ENCODE data around the gene LGI2.
"Not testable (repeated sequence)": the region's sequence is repeated elsewhere in the genome, so short reads cannot be mapped to it uniquely, and the experiment has no call there.

Gene LGI2

GRCh38 chr4:25030277-25031076, at the start of gene LGI2:
Gene LGI2, minus strand, starts transcription at chr4:25030946. Its CDS starts 253 bp downstream, at chr4:25030693.
- peak within 1 kb of the TSS in 3 of 21 experiments; percentile 9 to 66 (median 23) for H3K27ac ChIP-seq
- H3K4me3 ChIP-seq = peak within 1 kb of the TSS; percentile 18 to 47 (median 31)

GRCh38 chr4:25078523-25078922, 47.8 kb upstream of the LGI2 start:
- Histone ChIP-seq H3K4me3 (no peak overlapping the region), H3K27ac (no peak overlapping the region)

- Histone ChIP-seq H3K27ac (no peak overlapping the region), H3K4me3 (no peak overlapping the region)
Observed at GRCh38 chr4:25076625-25077398, 46.1 kb upstream of the LGI2 start.

- Histone ChIP-seq H3K27ac (no peak overlapping the region), H3K4me3 (no peak overlapping the region)
Observed at GRCh38 chr4:25075851-25076250, 45.1 kb upstream of the LGI2 start.

- H3K4me3 ChIP-seq = no peak overlapping the region
- H3K27ac ChIP-seq = no peak overlapping the region
Observed at GRCh38 chr4:25075129-25075528, 44.4 kb upstream of the LGI2 start.

- H3K27ac ChIP-seq = no peak overlapping the region
- no peak overlapping the region for H3K4me3 ChIP-seq
Observed at GRCh38 chr4:25070545-25070944, 39.8 kb upstream of the LGI2 start.

- no peak overlapping the region for H3K4me3 ChIP-seq
- no peak overlapping the region for H3K27ac ChIP-seq
Observed at GRCh38 chr4:25069014-25069413, 38.3 kb upstream of the LGI2 start.

- no peak overlapping the region for H3K4me3 ChIP-seq
- no peak overlapping the region for H3K27ac ChIP-seq
Observed at GRCh38 chr4:25068386-25068785, 37.6 kb upstream of the LGI2 start.

GRCh38 chr4:25065932-25066590, 35.3 kb upstream of the LGI2 start:
- Histone ChIP-seq H3K4me3 (no peak overlapping the region), H3K27ac (no peak overlapping the region)

GRCh38 chr4:25065431-25065858, 34.7 kb upstream of the LGI2 start:
- no peak overlapping the region for H3K4me3 ChIP-seq
- no peak overlapping the region for H3K27ac ChIP-seq

- H3K27ac ChIP-seq, H3K4me3 ChIP-seq: not testable (repeated sequence)
Observed at GRCh38 chr4:25064447-25064846, 33.7 kb upstream of the LGI2 start.

- H3K27ac ChIP-seq = no peak overlapping the region
- H3K4me3 ChIP-seq = no peak overlapping the region
Observed at GRCh38 chr4:25063116-25063515, 32.4 kb upstream of the LGI2 start.

GRCh38 chr4:25062098-25062497, 31.4 kb upstream of the LGI2 start:
- no peak overlapping the region for H3K27ac ChIP-seq
- H3K4me3 ChIP-seq = no peak overlapping the region

- H3K27ac ChIP-seq = no peak overlapping the region
- no peak overlapping the region for H3K4me3 ChIP-seq
Observed at GRCh38 chr4:25061602-25062001, 30.9 kb upstream of the LGI2 start.

- Histone ChIP-seq H3K27ac (no peak overlapping the region), H3K4me3 (no peak overlapping the region)
Observed at GRCh38 chr4:25060963-25061340, 30.2 kb upstream of the LGI2 start.

GRCh38 chr4:25060241-25060962, 29.7 kb upstream of the LGI2 start:
- H3K27ac ChIP-seq = no peak overlapping the region

GRCh38 chr4:25059791-25060190, 29.0 kb upstream of the LGI2 start:
- H3K27ac ChIP-seq = no peak overlapping the region
- no peak overlapping the region for H3K4me3 ChIP-seq

More at GRCh38 chr4:25060241-25060962, 29.7 kb upstream of the LGI2 start:
- no peak overlapping the region for H3K4me3 ChIP-seq

GRCh38 chr4:25058796-25059195, 28.1 kb upstream of the LGI2 start:
- Histone ChIP-seq H3K4me3 (no peak overlapping the region), H3K27ac (no peak overlapping the region)

- Histone ChIP-seq H3K27ac (no peak overlapping the region), H3K4me3 (no peak overlapping the region)
Observed at GRCh38 chr4:25057299-25057698, 26.6 kb upstream of the LGI2 start.

- H3K27ac ChIP-seq, H3K4me3 ChIP-seq: not testable (repeated sequence)
Observed at GRCh38 chr4:25052037-25052436, 21.3 kb upstream of the LGI2 start.
